HG03139 (cell line): Measurements from ENCODE around the gene RAB6B.

Source experiments
- ATAC-seq: cut with Tn5 transposase; IDR thresholded peaks from one replicate; pipeline ENCODE4 v1.9.1; 2021; ENCODE audit not compliant: unreplicated experiment

RAB6B gene

GRCh38 chr3:133775835-133776234 lies 119.8 kb downstream of the RAB6B start:
- ATAC-seq: no peak

GRCh38 chr3:133775309-133775708 lies 120.4 kb downstream of the RAB6B start:
- ATAC-seq: no peak
